GM18511 (cell line): Measurements from ENCODE around the gene RNPS1.

Source experiments
- ATAC-seq: cut with Tn5 transposase; IDR thresholded peaks from one replicate; pipeline ENCODE4 v1.9.1; 2021; ENCODE audit warnings: mild to moderate bottlenecking, moderate library complexity; ENCODE audit not compliant: unreplicated experiment

The RNPS1 gene

DNA sequence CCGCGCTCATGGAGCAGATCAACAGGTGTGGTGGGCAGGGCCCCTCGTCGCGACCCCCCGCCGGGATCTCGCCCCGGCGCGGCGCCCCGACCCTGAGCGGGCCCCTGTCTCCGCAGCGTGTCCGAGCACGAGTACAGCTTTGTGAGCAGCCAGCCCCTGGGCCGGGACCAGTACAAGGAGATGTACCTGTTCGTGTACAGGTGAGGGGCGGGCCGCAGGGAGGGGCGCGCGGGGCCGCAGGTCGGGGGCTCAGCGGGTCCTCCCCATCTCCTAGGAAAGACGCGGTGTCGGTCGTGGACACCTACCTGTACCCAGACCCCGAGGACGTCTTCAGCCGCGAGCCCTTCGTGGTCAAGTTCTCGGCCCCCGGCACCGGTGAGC is 30.8 kb downstream of the RNPS1 start:
- no peak for ATAC-seq

DNA sequence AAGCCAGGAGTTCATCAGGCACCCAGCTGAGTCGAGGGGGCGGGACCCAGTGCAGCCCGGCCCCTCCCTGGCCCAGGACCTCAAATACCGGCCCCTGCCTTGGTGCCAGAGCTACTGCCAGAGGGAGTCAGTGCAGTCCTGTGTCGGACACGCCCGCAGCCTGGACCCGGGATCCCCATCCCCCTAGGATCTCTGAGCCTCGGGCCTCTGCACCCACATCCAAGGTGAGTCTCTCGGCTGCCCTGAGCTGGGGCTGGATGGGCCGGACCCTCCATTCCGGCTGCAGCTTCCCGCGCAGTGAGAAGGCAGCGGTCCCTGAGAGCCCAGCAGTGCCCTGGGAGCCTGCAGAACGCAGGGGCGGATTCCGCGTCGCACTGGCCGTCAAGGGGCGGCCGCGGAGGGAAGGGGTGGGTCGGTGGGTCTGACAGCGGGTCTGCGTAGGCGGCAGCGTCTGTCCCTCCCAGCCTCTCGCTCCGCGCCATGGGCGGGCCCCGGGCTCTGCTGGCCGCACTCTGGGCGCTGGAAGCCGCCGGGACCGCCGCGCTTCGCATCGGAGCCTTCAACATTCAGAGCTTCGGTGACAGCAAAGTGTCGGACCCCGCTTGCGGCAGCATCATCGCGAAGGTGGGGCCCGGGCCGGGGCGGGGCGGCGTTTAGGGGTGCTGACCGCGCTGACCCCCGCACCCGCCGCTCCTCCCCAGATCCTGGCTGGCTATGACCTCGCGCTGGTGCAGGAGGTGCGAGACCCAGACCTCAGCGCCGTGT is 31.4 kb downstream of the RNPS1 start, which contains the start of gene DNASE1L2:
DNASE1L2 (plus strand) TSS at position 108 of the 765 bp plus-strand sequence; CDS start at position 481, 373 bp downstream.
- no peak for ATAC-seq

DNA sequence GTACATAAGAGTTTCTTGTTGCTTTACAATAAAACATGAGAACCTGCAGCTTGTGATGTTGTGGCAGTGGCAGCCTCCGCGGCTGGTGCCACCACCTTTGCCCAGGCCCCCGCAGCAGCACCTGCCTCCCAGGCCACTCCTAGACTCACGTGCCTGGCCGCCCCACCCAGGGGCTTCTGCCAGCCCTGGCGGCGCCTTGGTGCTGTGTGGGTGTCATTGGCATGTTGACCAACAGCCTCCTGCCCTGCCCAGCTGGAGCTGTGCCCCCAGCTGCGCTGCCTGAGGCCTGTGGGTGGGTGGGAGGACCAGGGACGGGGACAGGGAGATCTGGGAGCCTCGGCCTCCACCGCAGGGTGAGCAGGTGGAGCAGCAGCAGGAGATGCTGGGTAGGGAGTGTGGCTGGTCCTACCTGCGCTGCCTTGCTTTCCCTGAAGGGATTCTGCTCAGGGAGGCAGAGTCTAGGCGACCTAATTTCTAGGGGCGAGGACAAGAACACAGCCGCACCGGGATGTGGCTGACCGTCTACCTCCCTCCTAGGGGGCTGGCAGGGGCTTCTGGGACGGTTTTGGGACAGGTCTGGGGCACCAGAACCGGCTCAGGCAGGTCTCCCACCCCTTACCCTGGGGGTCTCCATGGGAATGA is 32.1 kb downstream of the RNPS1 start:
- ATAC-seq: no peak

DNA sequence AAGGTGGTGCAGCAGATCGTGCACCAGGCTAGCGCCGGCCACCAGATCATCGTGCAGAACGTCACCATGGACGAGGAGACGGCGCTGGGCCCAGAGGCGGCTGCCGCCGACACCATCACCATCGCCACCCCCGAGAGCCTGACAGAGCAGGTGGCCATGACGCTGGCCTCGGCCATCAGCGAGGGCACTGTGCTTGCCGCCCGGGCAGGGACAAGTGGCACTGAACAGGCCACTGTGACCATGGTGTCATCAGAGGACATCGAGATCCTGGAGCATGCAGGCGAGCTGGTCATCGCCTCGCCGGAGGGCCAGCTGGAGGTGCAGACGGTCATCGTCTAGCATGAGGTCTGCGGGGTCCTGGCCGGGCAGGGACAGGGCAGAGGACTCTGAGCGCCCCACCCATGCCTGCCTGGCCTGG is 32.7 kb downstream of the RNPS1 start:
- no peak for ATAC-seq

DNA sequence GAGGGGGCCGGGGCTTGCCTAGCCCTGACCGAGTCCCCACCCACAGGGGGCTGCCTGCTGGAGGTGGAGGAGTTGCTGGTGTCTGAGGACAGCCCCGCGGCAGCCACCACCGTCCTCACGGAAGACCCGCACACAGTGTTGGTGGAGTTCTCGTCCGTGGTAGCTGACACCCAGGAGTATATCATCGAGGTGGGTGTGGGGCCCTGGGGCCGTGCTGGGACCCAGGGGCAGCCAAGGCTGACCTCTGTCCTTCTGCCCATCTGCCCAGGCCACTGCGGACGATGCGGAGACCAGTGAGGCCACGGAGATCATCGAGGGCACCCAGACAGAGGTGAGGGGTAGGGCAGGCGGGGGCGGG is 33.1 kb downstream of the RNPS1 start:
- no peak for ATAC-seq

DNA sequence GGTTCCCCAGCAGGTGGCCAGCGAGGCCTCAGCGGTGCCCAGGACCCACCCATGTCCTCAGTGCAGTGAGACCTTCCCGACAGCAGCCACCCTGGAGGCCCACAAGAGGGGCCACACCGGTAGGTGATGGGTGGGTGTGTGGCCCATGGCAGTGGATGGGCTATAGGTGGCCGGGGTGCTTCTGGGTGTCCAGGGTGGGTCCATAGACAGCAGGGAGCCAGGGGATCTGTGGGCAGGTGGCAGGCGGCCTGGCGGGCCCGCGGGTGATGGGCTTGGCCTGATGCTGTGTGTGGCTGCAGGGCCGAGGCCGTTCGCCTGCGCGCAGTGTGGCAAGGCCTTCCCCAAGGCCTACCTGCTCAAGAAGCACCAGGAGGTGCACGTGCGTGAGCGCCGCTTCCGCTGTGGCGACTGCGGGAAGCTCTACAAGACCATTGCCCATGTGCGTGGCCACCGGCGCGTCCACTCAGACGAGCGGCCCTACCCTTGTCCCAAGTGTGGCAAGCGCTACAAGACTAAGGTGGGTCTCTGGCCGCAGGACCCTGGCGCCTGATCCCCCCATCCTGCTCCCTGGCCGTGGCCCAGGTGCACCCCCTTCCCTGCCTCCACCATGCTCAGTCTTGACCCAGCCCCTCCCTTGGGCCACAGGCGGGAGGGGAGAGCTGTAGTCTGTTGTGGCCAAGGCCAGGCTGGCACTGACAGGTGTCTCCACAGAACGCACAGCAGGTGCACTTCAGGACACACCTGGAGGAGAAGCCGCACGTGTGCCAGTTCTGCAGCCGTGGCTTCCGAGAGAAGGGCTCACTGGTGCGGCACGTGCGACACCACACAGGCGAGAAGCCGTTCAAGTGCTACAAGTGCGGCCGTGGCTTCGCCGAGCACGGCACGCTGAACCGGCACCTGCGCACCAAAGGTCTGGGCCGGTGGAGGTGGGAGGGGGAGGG is 33.8 kb downstream of the RNPS1 start:
- ATAC-seq: no peak

DNA sequence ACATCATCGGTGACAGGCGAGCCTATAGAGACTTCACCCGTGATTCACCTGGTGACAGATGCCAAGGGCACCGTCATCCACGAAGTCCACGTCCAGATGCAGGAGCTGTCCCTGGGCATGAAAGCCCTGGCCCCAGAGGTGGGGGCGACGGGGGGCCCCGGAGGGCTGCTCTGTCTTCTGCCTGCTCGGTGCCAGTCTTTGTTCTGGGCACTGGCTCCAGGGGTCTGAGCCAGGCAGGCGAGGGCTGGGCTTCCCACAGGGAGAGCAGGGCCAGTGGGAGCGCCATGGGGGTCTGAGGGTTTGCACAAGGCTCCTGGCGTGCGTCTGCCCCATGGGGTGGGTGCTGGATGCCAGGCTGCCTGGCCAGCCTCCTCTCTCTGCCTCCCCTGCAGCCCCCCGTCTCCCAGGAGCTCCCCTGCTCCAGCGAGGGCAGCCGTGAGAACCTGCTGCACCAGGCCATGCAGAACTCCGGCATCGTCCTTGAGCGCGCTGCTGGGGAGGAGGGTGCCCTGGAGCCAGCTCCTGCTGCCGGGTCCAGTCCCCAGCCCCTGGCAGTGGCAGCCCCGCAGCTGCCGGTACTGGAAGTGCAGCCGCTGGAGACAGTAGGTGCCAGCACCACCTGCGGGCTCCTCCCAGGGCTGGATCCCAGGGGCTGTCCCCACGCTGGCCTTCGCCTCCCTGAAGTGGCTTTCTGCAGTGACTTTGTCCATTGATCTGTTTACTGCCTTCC is 34.7 kb downstream of the RNPS1 start:
- no peak for ATAC-seq

DNA sequence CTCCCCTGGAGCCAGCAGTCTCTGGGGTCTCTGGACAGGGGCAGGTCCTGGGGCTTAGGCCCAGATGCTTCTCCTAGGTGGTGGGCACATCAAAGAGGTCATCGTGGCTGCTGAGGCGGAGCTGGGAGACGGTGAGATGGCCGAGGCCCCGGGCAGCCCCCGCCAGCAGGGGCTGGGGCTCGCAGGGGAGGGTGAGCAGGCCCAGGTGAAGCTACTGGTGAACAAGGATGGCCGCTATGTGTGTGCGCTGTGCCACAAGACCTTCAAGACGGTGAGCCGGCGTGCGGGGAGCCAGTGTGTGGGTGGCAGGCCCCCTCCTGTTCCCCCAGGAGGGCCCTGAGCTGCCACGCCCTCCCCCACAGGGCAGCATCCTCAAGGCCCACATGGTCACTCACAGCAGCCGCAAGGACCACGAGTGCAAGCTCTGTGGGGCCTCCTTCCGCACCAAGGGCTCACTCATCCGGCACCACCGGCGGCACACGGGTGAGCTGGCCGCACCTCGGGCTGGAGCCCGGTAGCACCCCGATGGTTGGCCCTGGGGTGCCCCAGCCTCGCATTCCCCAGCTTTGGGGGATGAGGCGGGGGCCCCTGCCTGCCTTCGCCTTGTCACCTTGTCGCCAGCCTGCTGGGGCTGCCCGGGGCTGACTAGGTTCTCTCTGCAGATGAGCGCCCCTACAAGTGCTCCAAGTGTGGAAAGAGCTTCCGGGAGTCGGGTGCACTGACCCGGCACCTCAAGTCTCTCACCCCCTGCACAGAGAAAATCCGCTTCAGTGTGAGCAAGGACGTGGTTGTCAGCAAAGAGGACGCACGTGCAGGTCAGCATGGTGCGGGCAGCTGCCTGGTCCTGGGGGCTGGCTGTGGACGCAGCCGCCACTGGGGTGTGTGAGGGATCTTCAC is 35.6 kb downstream of the RNPS1 start:
- ATAC-seq: no peak

DNA sequence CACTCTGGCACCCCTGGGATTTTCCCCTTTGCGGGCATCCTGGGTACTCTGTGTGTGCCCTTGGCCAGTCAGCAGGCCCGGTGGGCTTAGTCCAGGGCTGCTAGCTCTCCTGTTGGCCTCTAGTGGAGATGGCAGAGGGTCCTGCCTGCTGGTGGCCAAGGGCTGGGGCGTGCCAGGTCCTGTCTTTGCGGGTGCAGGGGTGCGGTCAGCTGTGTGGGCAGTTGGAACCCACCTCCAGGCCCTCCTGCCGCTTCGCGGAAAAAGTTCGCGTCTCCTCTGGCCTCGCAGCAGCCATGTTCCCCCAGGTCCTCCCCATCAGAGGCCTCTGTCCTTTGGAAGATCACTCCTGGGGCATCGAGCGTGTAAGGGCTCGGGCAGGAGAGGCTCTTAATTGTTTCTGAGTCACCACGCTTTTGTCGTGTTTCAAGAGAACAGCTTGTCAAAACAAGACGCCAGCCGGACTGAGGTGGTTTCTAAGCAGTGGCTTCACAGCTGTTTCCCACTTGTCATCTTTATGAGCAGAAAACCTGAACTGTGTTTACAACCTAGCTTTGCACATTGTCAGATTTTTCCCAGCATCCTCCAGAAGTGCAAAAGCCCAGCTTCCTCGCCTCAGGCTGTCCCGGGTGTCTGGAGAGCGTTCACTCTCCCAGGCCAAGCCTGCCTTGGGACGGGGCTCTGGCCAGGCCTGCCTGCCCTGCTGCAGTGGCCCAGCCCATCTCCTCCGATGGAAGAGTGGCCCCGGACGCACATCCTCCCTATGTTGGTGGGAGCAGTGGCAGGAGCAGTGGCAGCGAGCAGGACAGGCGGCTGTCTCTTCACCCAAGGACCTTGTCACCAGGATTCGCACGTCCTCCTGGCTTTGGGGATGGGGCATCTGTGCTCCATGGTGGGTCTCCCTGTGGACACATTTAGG is 36.7 kb downstream of the RNPS1 start:
- ATAC-seq: no peak

DNA sequence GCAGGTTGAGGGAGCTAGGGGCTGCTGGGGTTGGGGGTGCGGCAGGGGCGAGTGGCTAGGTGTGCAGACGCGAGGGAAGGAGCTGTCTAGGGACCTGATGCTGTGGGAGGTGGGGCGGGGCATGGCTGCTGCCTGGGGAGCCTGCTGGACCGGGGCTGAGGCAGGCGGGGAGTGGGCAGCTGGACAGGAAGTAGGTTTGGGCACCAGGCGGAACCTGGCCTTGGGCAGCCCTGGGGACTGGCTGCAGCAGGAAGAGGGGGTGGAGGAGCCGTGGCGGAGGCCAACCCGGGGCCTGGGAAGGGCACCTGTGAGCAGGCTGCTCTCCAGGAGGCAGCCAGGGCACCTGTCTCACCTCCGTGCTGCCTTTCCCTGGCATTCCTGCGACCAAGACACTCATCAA is 37.5 kb downstream of the RNPS1 start:
- no peak for ATAC-seq

DNA sequence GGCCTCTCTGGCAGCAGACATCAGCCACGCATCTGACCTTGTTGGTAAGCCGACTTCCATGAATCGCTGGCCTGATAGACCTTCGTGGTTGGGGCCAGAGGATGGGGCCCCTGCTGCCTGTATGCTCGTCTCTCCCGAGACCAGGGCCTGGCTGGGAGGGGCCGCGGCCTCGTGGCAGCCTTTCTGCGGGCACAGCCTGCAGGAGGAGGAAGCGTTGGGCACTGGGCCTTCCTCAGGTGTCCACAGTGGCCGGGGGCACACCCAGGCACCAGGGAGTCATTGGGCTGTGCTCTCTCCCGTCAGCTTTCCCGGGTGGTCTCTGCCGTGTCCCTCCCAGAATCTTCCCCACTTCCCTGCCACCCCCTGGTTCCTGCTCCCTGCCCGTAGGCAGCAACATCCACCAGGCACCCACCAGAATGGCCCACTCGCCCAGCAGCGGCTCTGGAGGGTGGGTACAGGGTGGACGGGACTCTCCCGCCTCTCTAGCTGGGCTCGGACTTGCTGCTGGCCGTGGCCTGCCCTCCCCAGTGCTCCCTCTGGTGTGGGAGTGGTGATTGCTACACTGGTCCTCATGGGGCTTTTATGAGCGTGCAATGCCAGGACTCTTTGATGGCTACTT is 38.2 kb downstream of the RNPS1 start:
- ATAC-seq: no peak

DNA sequence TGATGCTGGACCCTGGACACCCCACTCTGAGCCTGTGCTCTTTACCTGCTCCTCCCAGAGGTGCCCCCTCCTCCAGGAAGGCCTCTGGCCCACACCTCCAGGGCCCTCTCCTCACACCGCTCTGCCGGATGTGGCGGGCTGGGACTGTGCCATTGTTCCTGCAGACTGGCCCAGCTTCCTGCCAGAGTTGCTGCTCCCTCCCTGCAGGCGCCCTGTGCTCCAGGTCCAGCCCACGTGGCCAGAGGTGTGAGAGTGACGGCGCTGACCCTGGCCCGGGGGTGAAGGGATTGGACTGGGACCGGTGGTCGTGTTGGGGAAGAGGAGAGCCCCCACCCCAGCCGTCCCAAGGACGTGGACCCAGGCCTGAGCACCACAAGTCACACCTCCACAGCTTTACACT is 38.8 kb downstream of the RNPS1 start:
- ATAC-seq: no peak

DNA sequence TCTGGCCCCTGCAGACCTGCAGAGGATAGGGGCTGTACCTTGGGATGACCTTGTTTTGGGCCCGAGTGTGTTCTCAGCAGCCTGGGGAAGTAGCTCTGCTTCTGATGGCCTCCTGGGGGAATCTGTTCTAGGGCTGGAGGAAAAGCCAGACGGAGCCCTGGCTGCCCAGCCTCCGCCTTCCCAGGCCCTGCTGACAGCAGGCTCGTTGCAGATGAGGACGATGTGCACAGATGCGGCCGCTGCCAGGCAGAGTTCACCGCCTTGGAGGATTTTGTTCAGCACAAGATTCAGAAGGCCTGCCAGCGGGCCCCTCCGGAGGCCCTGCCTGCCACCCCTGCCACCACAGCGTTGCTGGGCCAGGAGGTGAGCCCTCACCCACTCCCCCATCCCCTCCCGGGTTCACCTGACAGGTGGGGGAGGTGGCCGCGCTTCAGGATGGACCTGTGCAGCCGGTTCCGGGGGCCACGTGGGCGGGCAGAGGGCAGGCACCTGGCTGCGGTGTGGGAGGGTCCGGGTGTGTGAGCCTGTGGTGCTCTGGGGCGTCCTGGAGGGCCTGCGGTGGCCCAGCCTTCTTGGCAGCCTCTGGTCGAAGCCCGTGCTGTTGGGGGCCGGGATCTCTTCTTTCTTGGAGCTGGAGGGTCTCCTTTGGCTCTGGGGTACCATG is 39.6 kb downstream of the RNPS1 start:
- no peak for ATAC-seq

DNA sequence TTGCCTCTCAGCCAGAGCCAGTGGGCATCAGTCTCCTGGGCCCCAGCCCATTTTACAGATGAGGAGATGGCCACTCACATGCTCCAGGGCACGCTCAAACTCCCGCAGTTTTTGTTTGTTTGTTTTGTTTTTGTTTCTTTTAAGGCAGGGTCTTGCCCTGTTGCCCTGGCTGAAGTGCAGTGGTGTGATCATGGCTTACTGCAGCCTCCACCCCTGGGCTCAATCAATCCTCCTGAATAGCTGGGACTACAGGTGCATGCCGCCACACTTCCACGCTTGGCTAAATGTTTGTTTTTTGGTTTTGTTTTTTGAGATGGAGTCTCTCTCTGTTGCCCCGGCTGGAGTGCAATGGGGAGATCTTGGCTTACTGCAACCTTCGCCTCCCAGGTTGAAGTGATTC is 41.0 kb downstream of the RNPS1 start:
- ATAC-seq: no peak

DNA sequence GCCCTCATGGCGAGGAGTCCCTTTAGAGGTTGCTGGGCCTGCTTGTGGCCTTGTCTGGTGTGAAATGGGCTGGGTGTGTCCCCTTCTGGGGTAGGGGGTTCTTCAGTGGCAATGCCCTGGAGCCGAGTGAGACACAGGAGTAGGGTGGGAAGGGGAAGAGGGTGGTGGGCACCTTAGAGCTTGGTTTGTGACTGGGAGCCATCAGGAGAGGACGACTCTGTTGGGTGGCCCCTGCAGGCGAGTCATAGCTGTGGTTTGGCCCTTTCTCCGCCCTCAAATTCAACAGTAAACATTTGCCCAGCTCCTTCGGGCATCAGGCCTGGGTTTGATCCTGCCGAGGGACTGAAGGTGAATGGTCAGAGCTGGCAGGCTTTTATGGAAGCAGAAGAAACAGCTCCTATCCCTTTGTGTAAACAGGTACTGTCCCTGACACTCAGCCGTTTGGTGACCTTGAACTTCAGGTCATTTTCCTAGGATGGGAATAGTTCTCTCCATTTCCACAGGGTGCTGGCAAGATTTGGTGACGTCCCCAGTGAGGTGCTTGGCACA is 41.6 kb downstream of the RNPS1 start:
- ATAC-seq: no peak

DNA sequence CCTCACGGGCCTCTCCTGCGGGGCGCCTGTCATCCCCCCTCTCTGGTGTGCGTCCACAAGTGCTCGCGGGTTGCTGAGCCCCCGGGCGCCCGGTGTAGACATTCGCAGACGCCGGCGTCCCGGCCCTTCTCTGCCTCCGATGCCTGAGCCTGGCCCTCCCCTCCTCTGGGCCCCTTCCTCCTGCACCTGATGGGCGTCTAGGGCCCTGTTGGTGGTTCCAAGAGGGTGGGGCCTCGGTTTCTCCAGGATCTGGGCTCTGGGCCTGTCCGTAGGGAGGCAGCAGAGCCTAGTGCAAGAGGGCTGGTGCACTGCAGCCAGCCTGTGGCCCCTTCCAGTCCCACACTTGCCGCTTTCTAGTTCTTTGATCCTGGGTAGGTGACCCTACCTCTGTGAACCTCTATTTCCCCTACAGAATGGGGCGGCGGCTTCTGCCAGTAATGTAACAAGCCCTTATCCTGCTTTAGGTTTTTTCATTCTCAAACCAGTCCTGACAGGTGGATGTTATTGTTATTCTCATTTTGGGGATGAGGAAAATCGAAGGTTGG is 43.9 kb downstream of the RNPS1 start:
- ATAC-seq: peak; percentile 28

DNA sequence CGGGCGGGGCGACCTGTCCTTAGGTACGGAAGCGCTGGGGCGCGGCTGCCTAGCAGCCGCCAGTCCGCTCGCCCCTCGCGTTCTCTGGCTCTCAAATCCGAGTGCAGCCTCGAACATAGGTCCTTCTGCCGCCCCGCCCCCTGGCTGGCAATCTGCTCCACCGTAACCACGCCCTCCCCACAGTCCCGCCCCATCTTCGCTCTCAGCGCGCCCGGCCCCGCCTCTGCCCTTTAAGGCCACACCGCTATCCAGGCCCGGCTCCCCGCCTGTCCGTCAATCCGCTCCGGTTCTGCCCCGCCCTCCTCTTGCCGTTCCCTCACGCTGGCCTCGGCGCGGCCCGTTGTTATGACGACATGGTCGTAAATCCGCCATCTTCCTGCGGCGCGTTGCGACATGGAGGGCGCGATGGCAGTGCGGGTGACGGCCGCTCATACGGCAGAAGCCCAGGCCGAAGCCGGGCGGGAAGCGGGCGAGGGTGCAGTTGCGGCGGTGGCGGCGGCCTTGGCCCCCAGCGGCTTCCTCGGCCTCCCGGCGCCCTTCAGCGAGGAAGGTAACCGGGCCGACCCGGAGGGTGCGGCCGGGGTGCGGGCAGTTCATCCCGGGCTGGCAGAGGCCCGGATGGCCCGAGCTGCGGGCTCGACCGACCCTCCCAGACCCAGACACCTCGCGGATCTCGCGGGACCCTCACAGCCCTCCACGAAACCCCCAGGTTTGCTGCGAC is 44.5 kb downstream of the RNPS1 start, which contains the start of gene E4F1:
E4F1 (plus strand) TSS at position 371 of the 721 bp plus-strand sequence; CDS start at position 394, 23 bp downstream.
- peak; percentile 96 for ATAC-seq
